Measurements from ENCODE around the gene LILRB2.
"Not testable (repeated sequence)": the region's sequence is repeated elsewhere in the genome, so short reads cannot be mapped to it uniquely, and the experiment has no call there.

Gene LILRB2

GRCh38 chr19:54239491-54240371 is 41.2 kb downstream of the LILRB2 start:
- DNase-seq = not testable (repeated sequence)

DNA sequence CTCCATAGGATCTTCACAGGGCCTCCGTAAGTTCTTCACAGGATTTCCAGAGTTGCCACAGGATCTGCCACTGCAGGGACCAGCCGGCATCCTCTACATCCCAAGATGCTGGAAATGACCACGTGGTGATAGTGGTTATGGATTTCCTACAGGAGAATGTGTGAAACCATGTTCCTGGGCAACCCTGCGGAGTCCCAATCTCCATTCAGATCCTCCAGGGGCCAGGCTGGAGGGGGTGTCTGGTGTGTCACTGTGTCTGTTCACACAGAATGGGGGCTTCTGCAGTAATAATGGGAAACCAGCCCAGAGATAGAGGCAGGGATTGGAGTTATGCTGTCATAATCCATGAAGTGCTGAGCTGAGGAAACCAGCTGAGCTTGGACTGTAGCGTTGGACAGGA is 47.0 kb downstream of the LILRB2 start:
- no peak for DNase-seq

- DNase-seq = peak; percentile 20
Observed at GRCh38 chr19:54231077-54231931, 49.6 kb downstream of the LILRB2 start.

DNA sequence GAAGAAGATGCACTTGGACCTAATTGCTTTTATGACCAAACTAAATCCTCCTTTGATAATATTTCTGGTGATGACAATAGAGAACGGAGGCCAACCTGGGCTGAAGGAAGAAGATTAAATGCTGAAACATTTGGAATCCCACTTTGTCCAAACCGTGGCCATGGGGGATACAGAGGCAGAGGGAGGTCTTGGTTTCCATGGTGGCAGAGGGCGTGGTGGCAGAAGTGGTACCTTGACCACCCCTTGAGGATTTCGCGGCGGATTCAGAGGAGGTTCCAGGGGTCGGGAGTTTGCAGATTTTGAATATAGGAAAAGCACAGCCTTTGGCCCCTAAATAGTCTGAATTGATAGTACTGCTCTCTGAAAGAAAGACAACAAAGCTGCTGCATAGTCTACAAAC is 50.9 kb downstream of the LILRB2 start:
- DNase-seq = no peak

DNA sequence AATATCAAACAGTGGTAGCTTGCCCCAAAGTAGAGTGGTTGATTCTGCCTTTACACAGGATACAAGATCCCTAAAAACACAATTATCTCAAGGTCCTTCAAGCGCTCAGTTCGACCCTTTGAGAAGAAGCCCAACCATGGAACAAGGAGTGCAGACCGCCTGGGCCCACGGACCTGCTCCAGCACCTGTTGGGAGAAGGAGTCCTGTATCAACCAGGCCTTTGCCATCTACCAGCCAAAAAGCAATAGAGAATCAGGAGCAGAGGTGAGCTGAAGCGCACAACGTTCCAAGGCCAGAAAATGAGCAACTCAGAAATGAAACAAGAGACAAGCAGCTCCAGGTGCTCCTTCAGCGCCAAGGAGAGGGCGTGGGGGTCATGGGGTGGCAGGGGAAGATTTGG is 51.8 kb downstream of the LILRB2 start:
- no peak for DNase-seq

- not testable (repeated sequence) for DNase-seq
Observed at GRCh38 chr19:54224619-54225018, 56.3 kb downstream of the LILRB2 start.

DNA sequence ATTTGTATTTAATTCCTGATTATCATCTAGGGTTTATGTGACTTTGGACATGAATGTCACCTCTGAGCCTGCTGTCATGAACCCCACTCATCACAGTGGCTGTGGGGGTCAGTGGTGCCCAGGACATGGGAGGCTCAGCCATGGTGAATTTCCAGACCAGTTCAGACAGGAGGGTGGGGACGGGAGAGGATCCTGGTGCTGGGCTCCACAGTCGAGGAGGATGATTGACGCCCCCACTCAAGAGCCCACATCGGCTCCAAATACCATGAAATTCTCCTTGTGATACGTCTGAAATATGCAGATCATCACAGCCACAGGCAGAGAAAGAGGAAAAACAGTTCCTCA is 57.0 kb downstream of the LILRB2 start:
- not testable (repeated sequence) for DNase-seq
